ENCODE results near the gene KRTAP10-5. TPM values are rescaled to one million over a fixed set of nuclear protein-coding genes. Genes with fewer than 3 reads are reported as not detected.

Gene KRTAP10-5
- total RNA-seq, 1 experiment from 2014 or later = not detected

DNA sequence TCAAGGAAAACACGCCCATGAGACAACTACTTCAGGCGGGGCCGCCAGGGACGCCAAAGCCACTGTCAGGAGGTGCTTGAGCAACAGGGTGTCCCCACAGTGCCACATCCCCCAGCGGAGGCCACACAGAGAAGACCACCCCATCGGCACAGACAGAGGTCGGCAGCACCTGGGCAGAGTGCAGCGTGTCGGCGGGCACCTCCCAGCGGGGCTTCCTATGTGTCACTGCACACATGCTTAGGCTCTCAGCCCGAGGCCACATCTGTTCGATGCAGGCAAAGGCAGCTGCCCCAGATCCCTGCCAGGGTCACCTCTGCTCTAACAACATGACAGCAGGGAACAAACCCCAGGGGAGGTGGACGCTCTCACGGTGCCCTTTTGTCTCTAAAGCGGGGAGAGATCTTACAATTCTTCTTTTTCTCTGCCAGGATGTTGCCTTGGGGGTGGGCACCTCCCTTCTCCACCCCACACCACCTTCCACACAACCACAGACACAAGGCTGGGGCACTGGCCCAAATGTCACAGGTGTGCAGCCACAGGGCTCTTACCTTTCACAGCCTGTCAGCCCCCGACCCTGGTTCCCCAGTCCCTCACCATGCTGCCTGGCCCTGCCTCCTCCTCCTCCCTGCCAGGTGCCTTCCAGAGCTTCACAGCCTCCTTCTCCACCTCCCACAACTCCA lies 35.6 kb upstream of the KRTAP10-5 start:
- peaks cover 40% of the 10 kb centered on the region for H3K9me3 Mint-ChIP-seq (ENCODE audit: unreplicated experiment)
- H3K4me1 ChIP-seq = no peaks in the 10 kb centered on the region
- H3K4me3 ChIP-seq (ENCODE audit: low read depth, low read length) = no peak overlapping the region
- intact Hi-C loops (cut with micrococcal nuclease; ENCODE audit: unreplicated experiment) = no loop called here
- no peaks in the 10 kb centered on the region for H3K27me3 ChIP-seq (replicated peaks; ENCODE audit: control insufficient read depth, insufficient read depth, low read length)
- DNase-seq = no peak
- ChIA-PET CTCF (interaction anchor here (0.7 kb wide), 1 partner anchor 270 kb away, joined by 4 read pairs; no protein-coding TSS in a partner anchor), POLR2A (no interaction called here)
- peaks cover 6% of the 10 kb centered on the region for H3K27me3 Mint-ChIP-seq (ENCODE audit: insufficient read depth, unreplicated experiment)
- H3K4me1 Mint-ChIP-seq (ENCODE audit: low read depth, unreplicated experiment) = no peaks in the 10 kb centered on the region
- H3K4me3 Mint-ChIP-seq (ENCODE audit: unreplicated experiment) = no peak overlapping the region
- BruUV-seq (replicated peaks) = no TSS peak
- H3K36me3 Mint-ChIP-seq (ENCODE audit: insufficient read depth, unreplicated experiment) = no peaks in the 10 kb centered on the region
- peaks cover 15% of the 10 kb centered on the region; the same call in 1 of the 2 replicates for H3K9me3 ChIP-seq
- H3K36me3 ChIP-seq (ENCODE audit: control insufficient read depth, insufficient read depth, low read length) = no peaks in the 10 kb centered on the region
- no peak for TF ChIP-seq CTCF (IDR thresholded peaks at IDR 0.05; ENCODE audit: insufficient read depth in 1 of 2, low read depth in 1 of 2, low read length in 1 of 2, severe bottlenecking in 1 of 2, unreplicated experiment in 1 of 2)
- no peak overlapping the region for H3K27ac Mint-ChIP-seq (ENCODE audit: unreplicated experiment)

GRCh38 chr21:44615466-44615865 lies 35.1 kb upstream of the KRTAP10-5 start:
- Mint-ChIP-seq H3K27me3 (ENCODE audit: insufficient read depth, unreplicated experiment) (peaks cover 6% of the 10 kb centered on the region), H3K4me1 (ENCODE audit: low read depth, unreplicated experiment) (no peaks in the 10 kb centered on the region), H3K9me3 (ENCODE audit: unreplicated experiment) (peaks cover 40% of the 10 kb centered on the region), H3K4me3 (ENCODE audit: unreplicated experiment) (no peak overlapping the region), H3K27ac (ENCODE audit: unreplicated experiment) (no peak overlapping the region), H3K36me3 (ENCODE audit: insufficient read depth, unreplicated experiment) (no peaks in the 10 kb centered on the region)
- ChIA-PET CTCF (interaction anchor here (0.7 kb wide), 1 partner anchor 271 kb away, joined by 4 read pairs; no protein-coding TSS in a partner anchor), POLR2A (no interaction called here)
- DNase-seq = no peak
- H3K27me3 ChIP-seq (replicated peaks; ENCODE audit: control insufficient read depth, insufficient read depth, low read length) = no peaks in the 10 kb centered on the region
- H3K4me3 ChIP-seq (ENCODE audit: low read depth, low read length) = no peak overlapping the region
- TF ChIP-seq CTCF (IDR thresholded peaks at IDR 0.05; ENCODE audit: insufficient read depth in 1 of 2, low read depth in 1 of 2, low read length in 1 of 2, severe bottlenecking in 1 of 2, unreplicated experiment in 1 of 2) = no peak
- BruUV-seq (replicated peaks) = no TSS peak
- H3K36me3 ChIP-seq (ENCODE audit: control insufficient read depth, insufficient read depth, low read length) = no peaks in the 10 kb centered on the region
- H3K9me3 ChIP-seq = peaks cover 13% of the 10 kb centered on the region; the same call in 1 of the 2 replicates
- intact Hi-C loops (cut with micrococcal nuclease; ENCODE audit: unreplicated experiment) = no loop called here
- no peaks in the 10 kb centered on the region for H3K4me1 ChIP-seq

GRCh38 chr21:44614961-44615391 lies 34.6 kb upstream of the KRTAP10-5 start:
- ChIA-PET POLR2A (no interaction called here), CTCF (interaction anchor here (0.7 kb wide), 1 partner anchor 271 kb away, joined by 4 read pairs; no protein-coding TSS in a partner anchor)
- H3K4me3 Mint-ChIP-seq (ENCODE audit: unreplicated experiment) = no peak overlapping the region
- H3K27me3 ChIP-seq (replicated peaks; ENCODE audit: control insufficient read depth, insufficient read depth, low read length) = no peaks in the 10 kb centered on the region
- intact Hi-C loops (cut with micrococcal nuclease; ENCODE audit: unreplicated experiment) = no loop called here
- H3K27me3 Mint-ChIP-seq (ENCODE audit: insufficient read depth, unreplicated experiment) = peaks cover 6% of the 10 kb centered on the region
- no peaks in the 10 kb centered on the region for H3K36me3 Mint-ChIP-seq (ENCODE audit: insufficient read depth, unreplicated experiment)
- H3K4me1 ChIP-seq = no peaks in the 10 kb centered on the region
- peaks cover 39% of the 10 kb centered on the region for H3K9me3 Mint-ChIP-seq (ENCODE audit: unreplicated experiment)
- DNase-seq = no peak
- H3K36me3 ChIP-seq (ENCODE audit: control insufficient read depth, insufficient read depth, low read length) = no peaks in the 10 kb centered on the region
- H3K27ac Mint-ChIP-seq (ENCODE audit: unreplicated experiment) = no peak overlapping the region
- H3K9me3 ChIP-seq = 0 out of 2 replicates have a peak, but pooled peaks cover 11% of the 10 kb centered on the region
- BruUV-seq (replicated peaks) = no TSS peak
- no peak for TF ChIP-seq CTCF (IDR thresholded peaks at IDR 0.05; ENCODE audit: insufficient read depth in 1 of 2, low read depth in 1 of 2, low read length in 1 of 2, severe bottlenecking in 1 of 2, unreplicated experiment in 1 of 2)
- no peak overlapping the region for H3K4me3 ChIP-seq (ENCODE audit: low read depth, low read length)
- no peaks in the 10 kb centered on the region for H3K4me1 Mint-ChIP-seq (ENCODE audit: low read depth, unreplicated experiment)

All from Caco-2 (cell line).